Stomach (tissue), 9 donors: ENCODE data around the gene GGT6. TPM values are rescaled to one million over a fixed set of nuclear protein-coding genes. Genes with fewer than 3 reads are reported as not detected.
"Not testable (repeated sequence)": the region's sequence is repeated elsewhere in the genome, so short reads cannot be mapped to it uniquely, and the experiment has no call there.

Experiments used
- DNase-seq, 2 donors: peaks; one replicate each; pipeline versions ENCODE4 v3.0.0 to v3.0.0-alpha.2; 2013 to 2019
- H3K27ac ChIP-seq, 5 donors: fragments of 200-600 bp in 4 of 5; sonication (generic) in 4 of 5; one replicate each; pipeline ENCODE4 v1.5.1; 2013 to 2019; ENCODE audit warnings: mild to moderate bottlenecking in 1 of 5, moderate library complexity in 1 of 5
- H3K27me3 ChIP-seq, 3 donors: fragments of 200-600 bp; sonication (generic); one replicate each; pipeline ENCODE4 v1.5.1; 2017 to 2019; ENCODE audit warnings: mixed run types in 1 of 3
- H3K36me3 ChIP-seq, 4 donors: fragments of 200-600 bp; sonication (generic); 1 replicate in 3 of 4; 2 replicates in 1 of 4; pipeline ENCODE4 v1.5.1; 2016 to 2019
- H3K4me1 ChIP-seq, 4 donors: fragments of 200-600 bp; sonication (generic); one replicate each; pipeline ENCODE4 v1.5.1; 2016 to 2019
- H3K4me3 ChIP-seq, 4 donors: fragments of 200-600 bp; sonication (generic) in 3 of 4; one replicate each; pipeline ENCODE4 v1.5.1; 2016 to 2019; ENCODE audit warnings: mild to moderate bottlenecking in 1 of 4
- H3K9me3 ChIP-seq, 4 donors: fragments of 200-600 bp; sonication (generic); one replicate each; pipeline ENCODE4 v1.5.1; 2016 to 2019
- EP300 ChIP-seq: sonication (generic); formaldehyde crosslinking; IDR thresholded peaks from one replicate; pipeline ENCODE4 v1.6.1; 2017; ENCODE audit warnings: antibody characterized with exemption
- POLR2A ChIP-seq, 4 donors: fragments of 450-650 bp; IDR thresholded peaks; one replicate each; pipeline ENCODE4 v1.6.1; 2016; ENCODE audit warnings: antibody characterized with exemption in 4 of 4, control low read depth in 2 of 4, mild to moderate bottlenecking in 1 of 4, moderate library complexity in 1 of 4
- POLR2AphosphoS5 ChIP-seq, 3 donors: sonication (generic); formaldehyde crosslinking; IDR thresholded peaks; one replicate each; pipeline ENCODE4 v1.6.1; 2016; ENCODE audit warnings: antibody characterized with exemption in 3 of 3
- WGBS, 5 donors: extraction: QIAGEN DNeasy Blood & Tissue Kit in 3 of 5; methylation state at CpG; one replicate each; pipeline versions ENCODE4 v1.1.5 to v1.1.7; 2013 to 2018; 5-methylcytosine and 5-hydroxymethylcytosine counted together
- intact Hi-C: fragments of 100-400 bp; cut with DNase I; formaldehyde crosslinking; loops from one replicate; pipeline ENCODE4 v1.15.1; 2023; ENCODE audit warnings: low total_unique reads
- polyA plus RNA-seq, 3 donors: library from polyadenylated mRNA; stranded (reverse); fragments of 200-250 nt; gene quantifications; one replicate each; pipeline ENCODE4 v1.2.3, GENCODE V29; 2013
- total RNA-seq, 5 donors: library from RNA; depleted of rRNA; stranded (reverse); fragments of >200 nt; gene quantifications; one replicate each; pipeline versions ENCODE4 v1.1.0 to v1.2.3, GENCODE V29; 2014 to 2016
- TF ChIP-seq, protein P1 (sequence below), 7 experiments: fragments of 450-650 bp in 4 of 7; fragments of 200-600 bp in 3 of 7; sonication (generic) in 3 of 7; IDR thresholded peaks; one replicate each; pipeline ENCODE4 v1.5.1; 2016 to 2019; ENCODE audit warnings: antibody characterized with exemption in 7 of 7, control low read depth in 2 of 7, mild to moderate bottlenecking in 1 of 7
- donor health status: healthy with polysubstance abuse.
- donor health status: Bipolar disorder and iron deficiency.
- donor health status: healthy.

Gene GGT6
- total and polyA plus RNA-seq, 8 donors: 4.4 to 147 (median 15.2) TPM

DNA sequence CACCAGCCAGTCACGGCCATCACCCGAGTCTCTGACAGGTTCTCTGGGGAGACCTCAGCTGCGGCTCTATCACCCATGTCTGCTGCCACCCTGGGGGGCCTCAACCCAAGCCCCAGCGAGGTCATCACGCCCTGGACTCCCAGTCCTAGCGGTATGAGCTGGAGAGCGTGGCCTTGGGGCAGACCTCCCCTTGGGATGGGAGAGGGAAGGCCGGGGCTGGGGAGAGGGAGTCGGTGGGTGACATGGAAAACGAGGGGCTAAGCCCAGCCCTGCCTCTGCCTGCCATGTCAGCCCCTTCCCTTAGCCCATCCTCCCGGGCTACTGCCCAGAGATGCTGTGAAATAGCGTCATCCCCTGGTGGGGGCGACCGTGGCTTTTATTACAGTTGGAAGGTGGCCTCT, 32.6 kb upstream of the GGT6 start:
- peaks cover 6 to 15% (median 12%) of the 10 kb centered on the region in 4 donors for H3K4me1 ChIP-seq
- no peaks in the 10 kb centered on the region for H3K9me3 ChIP-seq
- H3K36me3 ChIP-seq: no peaks in the 10 kb centered on the region
- WGBS, 5 donors: 87 to 94% (median 92%) methylated on average over 9 to 14 of the region's 14 CpGs
- H3K27ac ChIP-seq: no peak overlapping the region
- no peak overlapping the region for H3K4me3 ChIP-seq
- intact Hi-C loops: no loop called here
- H3K27me3 ChIP-seq: peaks cover 0 to 11% (median 0%) of the 10 kb centered on the region in 3 donors
- TF ChIP-seq EP300 (no peak), POLR2AphosphoS5 (IDR thresholded peaks at IDR 0.05) (no peak), POLR2A (IDR thresholded peaks at IDR 0.05) (no peak)
- TF ChIP-seq, protein P1, sequence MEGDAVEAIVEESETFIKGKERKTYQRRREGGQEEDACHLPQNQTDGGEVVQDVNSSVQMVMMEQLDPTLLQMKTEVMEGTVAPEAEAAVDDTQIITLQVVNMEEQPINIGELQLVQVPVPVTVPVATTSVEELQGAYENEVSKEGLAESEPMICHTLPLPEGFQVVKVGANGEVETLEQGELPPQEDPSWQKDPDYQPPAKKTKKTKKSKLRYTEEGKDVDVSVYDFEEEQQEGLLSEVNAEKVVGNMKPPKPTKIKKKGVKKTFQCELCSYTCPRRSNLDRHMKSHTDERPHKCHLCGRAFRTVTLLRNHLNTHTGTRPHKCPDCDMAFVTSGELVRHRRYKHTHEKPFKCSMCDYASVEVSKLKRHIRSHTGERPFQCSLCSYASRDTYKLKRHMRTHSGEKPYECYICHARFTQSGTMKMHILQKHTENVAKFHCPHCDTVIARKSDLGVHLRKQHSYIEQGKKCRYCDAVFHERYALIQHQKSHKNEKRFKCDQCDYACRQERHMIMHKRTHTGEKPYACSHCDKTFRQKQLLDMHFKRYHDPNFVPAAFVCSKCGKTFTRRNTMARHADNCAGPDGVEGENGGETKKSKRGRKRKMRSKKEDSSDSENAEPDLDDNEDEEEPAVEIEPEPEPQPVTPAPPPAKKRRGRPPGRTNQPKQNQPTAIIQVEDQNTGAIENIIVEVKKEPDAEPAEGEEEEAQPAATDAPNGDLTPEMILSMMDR (IDR thresholded peaks at IDR 0.05): no peak
- no peak for DNase-seq

DNA sequence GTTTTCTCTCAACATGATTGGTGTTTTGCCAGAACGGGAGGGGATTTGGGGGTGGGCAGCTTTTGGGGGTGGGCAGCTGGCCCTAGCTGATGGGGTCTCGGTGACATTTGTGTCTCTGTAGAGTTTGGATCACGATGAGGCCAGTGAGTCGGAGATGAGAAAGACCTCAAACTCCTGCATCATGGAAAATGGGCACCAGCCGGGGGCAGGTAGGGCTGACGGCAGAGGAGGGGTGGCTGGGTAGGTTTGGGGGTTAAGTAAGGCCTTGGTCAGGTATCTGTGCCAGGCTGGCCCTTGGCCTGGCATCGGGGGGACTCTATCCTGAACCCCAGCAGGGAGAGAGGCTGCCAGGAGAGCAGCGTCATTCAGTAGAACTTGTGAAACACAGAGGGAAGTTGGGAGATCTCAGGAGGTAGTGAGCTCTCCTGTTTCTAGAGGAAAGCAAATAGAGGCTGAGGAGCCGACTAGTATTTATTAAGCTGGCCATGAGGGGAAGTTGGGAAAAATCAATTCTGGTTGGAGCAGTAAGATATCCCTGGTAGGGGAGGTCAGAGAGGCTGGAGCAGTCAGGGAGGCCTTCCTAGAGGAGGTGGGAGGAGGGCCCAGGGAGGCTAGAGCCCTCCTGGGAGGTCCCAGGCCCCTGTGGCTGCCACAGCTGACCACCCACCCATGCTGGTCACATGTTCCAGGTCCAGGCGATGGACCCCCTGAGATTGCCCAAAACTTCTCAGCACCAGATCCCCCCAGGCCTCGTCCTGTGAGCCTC, 32.0 kb upstream of the GGT6 start:
- no peak overlapping the region for H3K27ac ChIP-seq
- no peak overlapping the region for H3K4me3 ChIP-seq
- TF ChIP-seq POLR2AphosphoS5 (IDR thresholded peaks at IDR 0.05): no peak
- TF ChIP-seq EP300: no peak
- no peak for TF ChIP-seq POLR2A (IDR thresholded peaks at IDR 0.05)
- TF ChIP-seq, protein P1 (IDR thresholded peaks at IDR 0.05): no peak
- H3K4me1 ChIP-seq: peaks cover 6 to 10% (median 10%) of the 10 kb centered on the region in 4 donors
- peaks cover 0 to 11% (median 0%) of the 10 kb centered on the region in 3 donors for H3K27me3 ChIP-seq
- H3K9me3 ChIP-seq: no peaks in the 10 kb centered on the region
- H3K36me3 ChIP-seq: no peaks in the 10 kb centered on the region
- intact Hi-C loops: no loop called here
- 83 to 89% (median 86%) methylated on average over 10 to 11 of the region's 11 CpGs for WGBS, 5 donors
- no peak for DNase-seq

GRCh38 chr17:4591529-4591928, 31.2 kb upstream of the GGT6 start:
- peaks cover 0 to 11% (median 0%) of the 10 kb centered on the region in 3 donors for H3K27me3 ChIP-seq
- H3K36me3 ChIP-seq: no peaks in the 10 kb centered on the region
- TF ChIP-seq POLR2AphosphoS5 (IDR thresholded peaks at IDR 0.05): no peak
- no peak for TF ChIP-seq EP300
- TF ChIP-seq, protein P1 (IDR thresholded peaks at IDR 0.05): no peak
- WGBS, 5 donors: 76 to 83% (median 79%) methylated on average over 10 to 12 of the region's 12 CpGs
- peaks cover 6 to 10% (median 10%) of the 10 kb centered on the region in 4 donors for H3K4me1 ChIP-seq
- no peaks in the 10 kb centered on the region for H3K9me3 ChIP-seq
- DNase-seq: no peak
- H3K4me3 ChIP-seq: no peak overlapping the region
- H3K27ac ChIP-seq: no peak overlapping the region
- intact Hi-C loops: no loop called here

GRCh38 chr17:4590981-4591453, 30.6 kb upstream of the GGT6 start:
- 75 to 83% (median 81%) methylated on average over 3 to 10 of the region's 10 CpGs for WGBS, 5 donors
- peaks cover 6 to 10% (median 10%) of the 10 kb centered on the region in 4 donors for H3K4me1 ChIP-seq
- no peak overlapping the region for H3K4me3 ChIP-seq
- H3K27ac ChIP-seq: no peak overlapping the region
- TF ChIP-seq POLR2AphosphoS5 (IDR thresholded peaks at IDR 0.05) (no peak), EP300 (no peak), POLR2A (IDR thresholded peaks at IDR 0.05) (no peak)
- TF ChIP-seq, protein P1 (IDR thresholded peaks at IDR 0.05): no peak
- intact Hi-C loops: no loop called here
- no peak for DNase-seq
- no peaks in the 10 kb centered on the region for H3K36me3 ChIP-seq
- peaks cover 0 to 12% (median 0%) of the 10 kb centered on the region in 3 donors for H3K27me3 ChIP-seq
- H3K9me3 ChIP-seq: no peaks in the 10 kb centered on the region

GRCh38 chr17:4590042-4590441, 29.7 kb upstream of the GGT6 start:
- intact Hi-C loops, H3K9me3 ChIP-seq, H3K36me3 ChIP-seq, H3K4me3 ChIP-seq, DNase-seq, H3K27ac ChIP-seq: not testable (repeated sequence)
- Histone ChIP-seq H3K4me1 (peaks cover 2 to 11% (median 9%) of the 10 kb centered on the region in 4 donors), H3K27me3 (peaks cover 2 to 21% (median 4%) of the 10 kb centered on the region in 3 donors)
- WGBS, 5 donors: 68 to 74% (median 71%) methylated on average over 9 to 11 of the region's 11 CpGs
